Neural cell (in vitro differentiated cells): Measurements from ENCODE around the gene PDS5B. TPM values are rescaled to one million over a fixed set of nuclear protein-coding genes. Genes with fewer than 3 reads are reported as not detected.

ENCODE experiments used
- H2AFZ ChIP-seq: fragments of 200-600, 300-800 bp; sonication (generic), shearing (Covaris generic); 2 replicates; pipeline ENCODE4 v1.6.0; 2014; ENCODE audit warnings: low read depth, mild to moderate bottlenecking, antibody characterized with exemption, low read length, moderate library complexity
- H3F3A ChIP-seq: fragments of 200-600 bp; shearing (Covaris generic); 2 replicates; pipeline ENCODE4 v1.6.1; 2016; ENCODE audit warnings: mild to moderate bottlenecking, moderate library complexity, mixed read lengths, antibody characterized with exemption, low read length; ENCODE audit not compliant: insufficient read depth, poor library complexity, severe bottlenecking
- H3K27ac ChIP-seq: fragments of 200-600, 300-800 bp; sonication (generic), shearing (Covaris generic); 2 replicates; pipeline ENCODE4 v1.5.1; 2014; ENCODE audit warnings: mild to moderate bottlenecking, low read length, moderate library complexity
- H3K27me3 ChIP-seq: fragments of 300-800, 200-600 bp; sonication (generic), shearing (Covaris generic); 2 replicates; pipeline ENCODE4 v1.6.0; 2014; ENCODE audit warnings: mild to moderate bottlenecking, low read depth, low read length, moderate library complexity; ENCODE audit not compliant: insufficient read depth
- H3K36me3 ChIP-seq: fragments of 300-800, 200-600 bp; sonication (generic), shearing (Covaris generic); 2 replicates; pipeline ENCODE4 v1.5.1; 2014; ENCODE audit warnings: mild to moderate bottlenecking, antibody characterized with exemption, low read length, moderate library complexity; ENCODE audit not compliant: insufficient read depth
- H3K4me2 ChIP-seq: fragments of 300-800, 200-600 bp; sonication (generic), shearing (Covaris generic); 2 replicates; pipeline ENCODE4 v1.6.0; 2014; ENCODE audit warnings: mild to moderate bottlenecking, low read length
- H3K4me3 ChIP-seq: fragments of 300-800, 200-600 bp; sonication (generic), shearing (Covaris generic); 2 replicates; pipeline ENCODE4 v1.5.1; 2014; ENCODE audit warnings: mild to moderate bottlenecking, low read length, moderate library complexity
- H3K79me2 ChIP-seq: fragments of 200-600 bp; shearing (Covaris generic); replicated peaks from 2 replicates; pipeline ENCODE4 v1.6.0; 2014; ENCODE audit warnings: mild to moderate bottlenecking, low read length, moderate library complexity; ENCODE audit not compliant: insufficient read depth
- H3K9ac ChIP-seq: fragments of 300-800, 200-600 bp; sonication (generic), shearing (Covaris generic); 2 replicates; pipeline ENCODE4 v1.6.1; 2016; ENCODE audit warnings: mild to moderate bottlenecking, low read length, mixed read lengths
- H3K9me2 ChIP-seq: fragments of 200-600 bp; shearing (Covaris generic); 2 replicates; pipeline ENCODE4 v1.6.1; 2016; ENCODE audit warnings: mild to moderate bottlenecking, low read length, mixed read lengths; ENCODE audit not compliant: insufficient read depth
- H3K9me3 ChIP-seq: fragments of 200-600, 300-800 bp; sonication (generic), shearing (Covaris generic); 2 replicates; pipeline ENCODE4 v1.6.1; 2016; ENCODE audit warnings: mild to moderate bottlenecking, mixed run types, low read length, moderate library complexity, mixed read lengths
- H4K20me1 ChIP-seq: fragments of 200-600 bp; shearing (Covaris generic); 2 replicates; pipeline ENCODE4 v1.6.1; 2016; ENCODE audit warnings: mild to moderate bottlenecking, mixed run types; ENCODE audit not compliant: insufficient read depth
- CTCF ChIP-seq: fragments of 450-650 bp; IDR thresholded peaks from 2 replicates; pipeline ENCODE4 v1.5.1; 2014; ENCODE audit warnings: antibody characterized with exemption, mild to moderate bottlenecking, moderate library complexity; ENCODE audit not compliant: poor library complexity, severe bottlenecking
- EP300 ChIP-seq: fragments of 450-650 bp; conservative IDR thresholded peaks from 2 replicates; pipeline ENCODE4 v1.6.1; 2014; ENCODE audit warnings: antibody characterized with exemption, mild to moderate bottlenecking, moderate library complexity; ENCODE audit not compliant: poor library complexity, severe bottlenecking
- EZH2 ChIP-seq: fragments of 200-600, 300-800 bp; shearing (Covaris generic), sonication (generic); IDR thresholded peaks from 2 replicates; pipeline ENCODE4 v1.6.1; 2014; ENCODE audit warnings: antibody characterized with exemption, low read length, borderline replicate concordance, mild to moderate bottlenecking; ENCODE audit not compliant: insufficient read depth, poor library complexity, severe bottlenecking
- MXI1 ChIP-seq: fragments of 450-650 bp; conservative IDR thresholded peaks from 2 replicates; pipeline ENCODE4 v1.6.1; 2014; ENCODE audit warnings: antibody characterized with exemption, mild to moderate bottlenecking; ENCODE audit not compliant: poor library complexity, severe bottlenecking
- POLR2AphosphoS5 ChIP-seq: IDR thresholded peaks from 2 replicates; pipeline ENCODE4 v1.6.1; 2012
- RAD21 ChIP-seq: fragments of 450-650 bp; conservative IDR thresholded peaks from 2 replicates; pipeline ENCODE4 v1.6.1; 2014; ENCODE audit warnings: antibody characterized with exemption, mild to moderate bottlenecking, moderate library complexity
- REST ChIP-seq: IDR thresholded peaks from 2 replicates; pipeline ENCODE4 v1.6.1; 2012; ENCODE audit warnings: borderline replicate concordance
- SMC3 ChIP-seq: fragments of 450-650 bp; conservative IDR thresholded peaks from 2 replicates; pipeline ENCODE4 v1.6.1; 2014; ENCODE audit warnings: antibody characterized with exemption, mild to moderate bottlenecking, moderate library complexity; ENCODE audit not compliant: poor library complexity
- TAF1 ChIP-seq: IDR thresholded peaks from 2 replicates; pipeline ENCODE4 v1.6.1; 2012; ENCODE audit warnings: low read depth
- polyA plus RNA-seq: library from polyadenylated mRNA; depleted of rRNA; stranded (reverse); fragments of >200 nt; gene quantifications from 2 replicates; pipeline ENCODE4 v1.2.3, GENCODE V29; 2014

PDS5B gene
- polyA plus RNA-seq, 1 donor from 2014 or later, result 27.6 TPM

GRCh38 chr13:32636711-32637110 is 50.5 kb downstream of the PDS5B start:
- Histone ChIP-seq H4K20me1 (no peaks in the 10 kb centered on the region), H3K9me3 (no peaks in the 10 kb centered on the region)

GRCh38 chr13:32638739-32639138 is 52.5 kb downstream of the PDS5B start:
- H3F3A ChIP-seq, result no peaks in the 10 kb centered on the region
- no peak overlapping the region for H3K4me2 ChIP-seq
- H2AFZ ChIP-seq, result no peak overlapping the region
- no peak for TF ChIP-seq EP300
- no peak for TF ChIP-seq CTCF
- no peak for TF ChIP-seq TAF1
- H3K27ac ChIP-seq, result no peak overlapping the region
- H3K27me3 ChIP-seq, result no peaks in the 10 kb centered on the region
- peaks cover 61% of the 10 kb centered on the region for H3K79me2 ChIP-seq
- no peaks in the 10 kb centered on the region for H4K20me1 ChIP-seq
- no peak overlapping the region for H3K4me3 ChIP-seq
- H3K36me3 ChIP-seq, result no peaks in the 10 kb centered on the region
- H3K9me3 ChIP-seq, result no peaks in the 10 kb centered on the region
- no peak overlapping the region for H3K9ac ChIP-seq
- H3K9me2 ChIP-seq, result no peaks in the 10 kb centered on the region

More at GRCh38 chr13:32636711-32637110, 50.5 kb downstream of the PDS5B start:
- H3K27ac ChIP-seq, result no peak overlapping the region
- H3K9ac ChIP-seq, result no peak overlapping the region
- H3K9me2 ChIP-seq, result no peaks in the 10 kb centered on the region
- H3K36me3 ChIP-seq, result no peaks in the 10 kb centered on the region
- no peak overlapping the region for H3K4me3 ChIP-seq
- H3K79me2 ChIP-seq, result peaks cover 47% of the 10 kb centered on the region
- H2AFZ ChIP-seq, result no peak overlapping the region
- H3K4me2 ChIP-seq, result no peak overlapping the region
- H3K27me3 ChIP-seq, result no peaks in the 10 kb centered on the region
- no peaks in the 10 kb centered on the region for H3F3A ChIP-seq
- no peak for TF ChIP-seq REST
- no peak for TF ChIP-seq EZH2
- no peak for TF ChIP-seq EP300
- TF ChIP-seq CTCF, result no peak
- TF ChIP-seq TAF1, result no peak
- no peak for TF ChIP-seq POLR2AphosphoS5
- TF ChIP-seq MXI1, result no peak
- TF ChIP-seq SMC3, result no peak
- TF ChIP-seq RAD21, result no peak
